OCI-LY3 (cell line): ENCODE results near the gene KCNJ9.

Experiments used
- H2AFZ ChIP-seq: fragments of 200-600, 300-600 bp; shearing (Covaris generic); 2 replicates; pipeline ENCODE4 v1.6.0; 2014; ENCODE audit warnings: antibody characterized with exemption, low read depth, low read length
- H3K27ac ChIP-seq: fragments of 200-600, 300-600 bp; sonication (generic); 2 replicates; pipeline ENCODE4 v1.5.1; 2014; ENCODE audit warnings: mild to moderate bottlenecking, low read length, moderate library complexity, mixed read lengths
- H3K27me3 ChIP-seq: fragments of 200-600, 300-600 bp; sonication (generic); 2 replicates; pipeline ENCODE4 v1.6.1; 2014; ENCODE audit warnings: low read depth, low read length, mixed read lengths
- H3K36me3 ChIP-seq: fragments of 200-600, 300-600 bp; sonication (generic); replicated peaks from 2 replicates; pipeline ENCODE3; 2014; ENCODE audit warnings: low read depth, low read length, mixed read lengths
- H3K4me1 ChIP-seq: fragments of 300-600, 200-600 bp; sonication (generic); 2 replicates; pipeline ENCODE4 v1.6.1; 2014; ENCODE audit warnings: low read length, mixed read lengths
- H3K4me2 ChIP-seq: fragments of 200-600, 300-600 bp; sonication (generic); 2 replicates; pipeline ENCODE4 v1.6.1; 2014; ENCODE audit warnings: low read length, mixed read lengths
- H3K4me3 ChIP-seq: fragments of 300-600, 200-600 bp; sonication (generic); 2 replicates; pipeline ENCODE4 v1.5.1; 2014; ENCODE audit warnings: antibody characterized with exemption, mild to moderate bottlenecking, low read length, moderate library complexity
- H3K79me2 ChIP-seq: fragments of 300-600, 200-600 bp; shearing (Covaris generic); 2 replicates; pipeline ENCODE4 v1.6.1; 2014; ENCODE audit warnings: mild to moderate bottlenecking, low read length, mixed read lengths
- H3K9ac ChIP-seq: fragments of 300-600, 200-600 bp; shearing (Covaris generic); 2 replicates; pipeline ENCODE4 v1.6.0; 2014; ENCODE audit warnings: mild to moderate bottlenecking, low read length, moderate library complexity
- H3K9me3 ChIP-seq: fragments of 200-600, 300-600 bp; shearing (Covaris generic); 2 replicates; pipeline ENCODE4 v1.6.1; 2014; ENCODE audit warnings: low read length, mixed read lengths; ENCODE audit not compliant: insufficient read depth
- H4K20me1 ChIP-seq: fragments of 200-600, 300-600 bp; sonication (generic); 2 replicates; pipeline ENCODE4 v1.6.1; 2016; ENCODE audit warnings: low read length, mixed read lengths; ENCODE audit not compliant: insufficient read depth
- CTCF ChIP-seq: fragments of 200-600, 300-600 bp; sonication (generic); IDR thresholded peaks from 2 replicates; pipeline ENCODE4 v1.5.1; 2014; ENCODE audit warnings: antibody characterized with exemption, low read length, low read depth
- EZH2phosphoT487 ChIP-seq: fragments of 200-600 bp; shearing (Covaris generic); IDR thresholded peaks from 2 replicates; pipeline ENCODE4 v1.6.1; 2018; ENCODE audit warnings: antibody characterized with exemption, mixed run types, low read depth

KCNJ9 gene

GRCh38 chr1:160093624-160094290 is 12.4 kb downstream of the KCNJ9 start:
- no peak overlapping the region for H3K4me2 ChIP-seq
- no peaks in the 10 kb centered on the region for H3K27me3 ChIP-seq
- no peaks in the 10 kb centered on the region for H4K20me1 ChIP-seq
- no peak overlapping the region for H2AFZ ChIP-seq
- TF ChIP-seq EZH2phosphoT487 (no peak), CTCF (no peak)
- H3K4me3 ChIP-seq, result no peak overlapping the region
- no peak overlapping the region for H3K9ac ChIP-seq
- peaks cover 9% of the 10 kb centered on the region; the same call in 1 of the 2 replicates for H3K79me2 ChIP-seq
- no peak overlapping the region for H3K27ac ChIP-seq
- H3K4me1 ChIP-seq, result peaks cover 10% of the 10 kb centered on the region
- no peaks in the 10 kb centered on the region for H3K9me3 ChIP-seq
- no peaks in the 10 kb centered on the region for H3K36me3 ChIP-seq

- Histone ChIP-seq H3K4me2 (no peak overlapping the region), H4K20me1 (no peaks in the 10 kb centered on the region), H3K27ac (no peak overlapping the region)
Measured at GRCh38 chr1:160094291-160094625, 12.9 kb downstream of the KCNJ9 start.

GRCh38 chr1:160094806-160095205 is 13.5 kb downstream of the KCNJ9 start:
- no peak overlapping the region for H2AFZ ChIP-seq
- TF ChIP-seq CTCF (no peak), EZH2phosphoT487 (no peak)
- H3K27ac ChIP-seq, result no peak overlapping the region
- H3K36me3 ChIP-seq, result no peaks in the 10 kb centered on the region
- no peaks in the 10 kb centered on the region for H3K27me3 ChIP-seq
- H3K4me1 ChIP-seq, result peaks cover 15% of the 10 kb centered on the region
- H3K9me3 ChIP-seq, result no peaks in the 10 kb centered on the region
- no peak overlapping the region for H3K4me2 ChIP-seq
- H3K9ac ChIP-seq, result no peak overlapping the region
- H3K4me3 ChIP-seq, result no peak overlapping the region
- no peaks in the 10 kb centered on the region for H4K20me1 ChIP-seq
- peaks cover 9% of the 10 kb centered on the region; the same call in 1 of the 2 replicates for H3K79me2 ChIP-seq

More at GRCh38 chr1:160094291-160094625, 12.9 kb downstream of the KCNJ9 start:
- Histone ChIP-seq H3K79me2 (peaks cover 9% of the 10 kb centered on the region; the same call in 1 of the 2 replicates), H3K4me3 (no peak overlapping the region), H2AFZ (no peak overlapping the region), H3K9me3 (no peaks in the 10 kb centered on the region), H3K27me3 (no peaks in the 10 kb centered on the region), H3K9ac (no peak overlapping the region), H3K4me1 (peaks cover 11% of the 10 kb centered on the region), H3K36me3 (no peaks in the 10 kb centered on the region)
- TF ChIP-seq EZH2phosphoT487 (no peak), CTCF (no peak)

- no peak overlapping the region for H3K4me3 ChIP-seq
- peaks cover 9% of the 10 kb centered on the region; the same call in 1 of the 2 replicates for H3K79me2 ChIP-seq
- no peak overlapping the region for H3K27ac ChIP-seq
- no peaks in the 10 kb centered on the region for H3K36me3 ChIP-seq
- H3K4me1 ChIP-seq, result peaks cover 17% of the 10 kb centered on the region
- H3K4me2 ChIP-seq, result no peak overlapping the region
- H2AFZ ChIP-seq, result no peak overlapping the region
- no peaks in the 10 kb centered on the region for H3K9me3 ChIP-seq
- TF ChIP-seq EZH2phosphoT487 (no peak), CTCF (no peak)
- no peaks in the 10 kb centered on the region for H4K20me1 ChIP-seq
- H3K27me3 ChIP-seq, result no peaks in the 10 kb centered on the region
- H3K9ac ChIP-seq, result no peak overlapping the region
Measured at GRCh38 chr1:160095382-160096105, 14.2 kb downstream of the KCNJ9 start.
